HFFc6 (cell line): ENCODE results near the gene OR6Y1. TPM values are rescaled to one million over a fixed set of nuclear protein-coding genes. Genes with fewer than 3 reads are reported as not detected.

Experiments used
- DNase-seq: peaks from one replicate; pipeline ENCODE4 v3.0.0-alpha.2; 2018
- H3K27ac Mint-ChIP-seq: 2 replicates; pipeline ENCODE4 v1.8.0; 2020; ENCODE audit warnings: mild to moderate bottlenecking, mixed read lengths
- H3K27me3 Mint-ChIP-seq: 2 replicates; pipeline ENCODE4 v1.8.0; 2021; ENCODE audit warnings: mild to moderate bottlenecking, moderate library complexity, mixed read lengths; ENCODE audit not compliant: insufficient read depth
- H3K36me3 Mint-ChIP-seq: 2 replicates; pipeline ENCODE4 v1.8.0; 2021; ENCODE audit warnings: low read depth, mixed read lengths
- H3K4me1 Mint-ChIP-seq: 2 replicates; pipeline ENCODE4 v1.8.0; 2020; ENCODE audit warnings: low read depth, mixed read lengths
- H3K4me3 Mint-ChIP-seq: 2 replicates; pipeline ENCODE4 v1.8.0; 2020; ENCODE audit warnings: mild to moderate bottlenecking, moderate library complexity, mixed read lengths
- H3K9me3 Mint-ChIP-seq: 2 replicates; pipeline ENCODE4 v1.8.0; 2020; ENCODE audit warnings: mild to moderate bottlenecking, mixed read lengths
- CTCF ChIP-seq: fragments of 200-600 bp; sonication (generic); IDR thresholded peaks from 2 replicates; pipeline ENCODE4 v1.5.0; 2021; ENCODE audit warnings: antibody characterized with exemption, mild to moderate bottlenecking
- long read RNA-seq: library from polyadenylated mRNA; unstranded; transcript quantifications from one replicate; pipeline ENCODE4 v2.0.0, GENCODE V29; 2019
- total RNA-seq, 6 experiments: library from RNA; stranded (reverse); fragmentation: NEBNext Ultra II Directional; extraction: Animal tissue kit (Norgen Biotek cat#: 25700); gene quantifications; 2 replicates in 1 of 6; 3 replicates in 5 of 6; pipeline ENCODE4 v1.2.3, GENCODE V29; 2021

Gene OR6Y1
- total RNA-seq: not detected
- long read RNA-seq: 0 reads

GRCh38 chr1:158554352-158554751 lies at the start of gene OR6Y1:
Gene OR6Y1, minus strand, starts transcription at chr1:158554405. Its CDS starts 6,300 bp downstream, at chr1:158548105.
- H3K27ac Mint-ChIP-seq: no peak within 1 kb of the TSS
- H3K9me3 Mint-ChIP-seq: peaks cover 5% of the 10 kb centered on the region; the same call in 1 of the 2 replicates
- no peaks in the 10 kb centered on the region for H3K36me3 Mint-ChIP-seq
- DNase-seq: no peak
- peaks cover 2% of the 10 kb centered on the region; the same call in 1 of the 2 replicates for H3K27me3 Mint-ChIP-seq
- no peak for TF ChIP-seq CTCF
- no peak within 1 kb of the TSS for H3K4me3 Mint-ChIP-seq
- no peaks in the 10 kb centered on the region for H3K4me1 Mint-ChIP-seq

GRCh38 chr1:158600735-158601134 lies 46.5 kb upstream of the OR6Y1 start:
- no peak for TF ChIP-seq CTCF
- Mint-ChIP-seq H3K36me3 (no peaks in the 10 kb centered on the region; the same call in 1 of the 2 replicates), H3K4me3 (no peak overlapping the region), H3K27me3 (no peaks in the 10 kb centered on the region), H3K4me1 (no peaks in the 10 kb centered on the region), H3K27ac (no peak overlapping the region), H3K9me3 (peaks cover 22% of the 10 kb centered on the region)
- DNase-seq: no peak

GRCh38 chr1:158586942-158587341 lies 32.7 kb upstream of the OR6Y1 start:
- H3K27me3 Mint-ChIP-seq: no peaks in the 10 kb centered on the region
- H3K4me3 Mint-ChIP-seq: no peak overlapping the region
- H3K9me3 Mint-ChIP-seq: peaks cover 26% of the 10 kb centered on the region
- no peak for TF ChIP-seq CTCF
- H3K4me1 Mint-ChIP-seq: no peaks in the 10 kb centered on the region
- DNase-seq: no peak
- no peaks in the 10 kb centered on the region for H3K36me3 Mint-ChIP-seq
- no peak overlapping the region for H3K27ac Mint-ChIP-seq

GRCh38 chr1:158583962-158584361 lies 29.8 kb upstream of the OR6Y1 start:
- Mint-ChIP-seq H3K27me3 (no peaks in the 10 kb centered on the region), H3K27ac (no peak overlapping the region), H3K36me3 (no peaks in the 10 kb centered on the region), H3K9me3 (peaks cover 16% of the 10 kb centered on the region), H3K4me1 (no peaks in the 10 kb centered on the region), H3K4me3 (no peak overlapping the region)
- TF ChIP-seq CTCF: no peak
- no peak for DNase-seq

GRCh38 chr1:158579733-158580132 lies 25.5 kb upstream of the OR6Y1 start, which contains the start of gene OR10X1:
Gene OR10X1, minus strand, starts transcription at chr1:158579899. Its CDS starts 0 bp downstream, at chr1:158579899.
- H3K4me1 Mint-ChIP-seq: no peaks in the 10 kb centered on the region
- no peaks in the 10 kb centered on the region for H3K36me3 Mint-ChIP-seq
- no peak for DNase-seq
- no peaks in the 10 kb centered on the region for H3K27me3 Mint-ChIP-seq
- H3K4me3 Mint-ChIP-seq: no peak within 1 kb of the TSS
- no peak within 1 kb of the TSS for H3K27ac Mint-ChIP-seq
- no peak for TF ChIP-seq CTCF
- H3K9me3 Mint-ChIP-seq: peaks cover 4% of the 10 kb centered on the region

GRCh38 chr1:158577561-158577960 lies 23.4 kb upstream of the OR6Y1 start:
- H3K27ac Mint-ChIP-seq: no peak overlapping the region
- H3K9me3 Mint-ChIP-seq: peaks cover 10% of the 10 kb centered on the region
- no peaks in the 10 kb centered on the region for H3K36me3 Mint-ChIP-seq
- no peaks in the 10 kb centered on the region for H3K27me3 Mint-ChIP-seq
- no peak for DNase-seq
- TF ChIP-seq CTCF: no peak
- H3K4me3 Mint-ChIP-seq: no peak overlapping the region
- no peaks in the 10 kb centered on the region for H3K4me1 Mint-ChIP-seq
